SKM-1 (cell line): ENCODE measurements around the gene GFPT2.

Experiments
- DNase-seq: peaks from one replicate; lab custom pipeline; 2025; ENCODE audit not compliant: unreplicated experiment; lab: John Stamatoyannopoulos, UW

Gene GFPT2

GRCh38 chr5:180353048-180353979 is at the start of gene GFPT2:
TSS of gene GFPT2 (minus strand) at chr5:180353336. CDS start at chr5:180353217, 119 bp downstream.
- no peak for DNase-seq

- DNase-seq = no peak
Observed at GRCh38 chr5:180402716-180403115, 49.6 kb upstream of the GFPT2 start.

DNA sequence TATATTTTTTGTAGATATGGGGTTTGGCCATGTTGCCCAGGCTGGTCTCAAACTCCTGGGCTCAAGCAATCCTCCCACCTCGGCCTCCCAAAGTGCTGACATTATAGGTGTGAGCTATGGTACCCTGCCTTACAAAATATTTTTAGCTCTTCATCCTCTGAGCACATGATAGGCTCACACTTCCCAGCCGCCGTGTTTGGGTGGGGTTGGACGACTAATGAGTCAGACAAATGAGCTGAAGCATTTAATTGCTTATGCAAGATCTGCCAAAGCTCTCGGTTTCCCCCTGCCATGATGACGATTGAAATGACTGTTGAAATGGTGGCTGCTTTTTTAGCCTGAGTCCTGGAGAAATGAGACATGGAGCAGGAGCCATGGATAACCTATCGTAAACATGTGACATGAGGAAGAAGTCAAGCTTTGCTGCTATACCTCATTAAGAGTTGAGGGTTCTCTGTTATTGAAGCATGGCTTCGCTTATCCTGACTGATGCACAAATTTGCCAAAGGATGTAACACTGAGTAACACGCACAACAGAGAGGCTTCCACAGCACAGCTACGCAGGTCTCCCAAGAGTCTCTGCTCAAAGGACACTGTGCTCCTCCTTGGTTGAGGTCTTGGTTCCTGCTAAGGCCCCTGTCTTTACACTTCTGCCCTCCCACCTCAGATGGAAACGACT is 48.2 kb upstream of the GFPT2 start:
- DNase-seq = no peak

- DNase-seq = no peak
Observed at GRCh38 chr5:180400416-180400815, 47.3 kb upstream of the GFPT2 start.

DNA sequence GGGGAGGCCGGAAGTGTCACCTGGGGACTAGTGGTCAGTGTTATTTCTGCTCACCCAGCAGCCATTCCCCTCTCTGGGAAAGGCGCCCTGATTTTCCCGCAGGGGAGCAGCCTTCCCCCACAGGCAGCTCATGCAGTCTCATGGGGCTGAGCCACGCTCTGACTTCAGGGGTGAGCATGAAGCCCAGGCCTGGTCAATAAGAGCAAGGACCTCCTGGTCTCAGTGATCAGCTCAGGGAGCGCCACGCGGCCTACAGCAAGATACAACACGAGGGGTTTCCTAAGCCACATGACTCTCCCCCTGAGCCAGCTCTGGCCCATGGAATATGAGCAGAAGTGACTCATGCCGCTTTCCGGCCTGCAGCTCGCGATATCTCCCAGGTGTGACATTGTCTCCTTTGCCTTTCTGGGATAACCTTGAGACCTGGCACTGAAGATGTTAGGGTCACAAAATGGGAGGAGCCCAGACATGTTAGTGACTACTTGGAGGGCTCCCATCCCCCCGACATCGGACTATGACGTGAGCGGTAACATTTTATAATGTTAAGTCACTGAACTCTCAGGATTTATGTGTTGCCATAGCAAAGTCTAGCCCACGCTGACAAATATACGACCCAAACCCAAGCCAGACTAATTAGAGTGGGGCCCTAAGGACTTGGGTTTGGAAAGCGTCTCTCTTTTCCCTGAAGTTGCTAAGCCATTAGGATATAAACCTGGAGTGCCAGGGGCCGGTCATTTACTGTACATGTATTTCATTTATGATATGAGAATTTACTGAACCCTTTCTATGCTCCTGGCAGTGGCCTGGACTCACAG is 46.5 kb upstream of the GFPT2 start:
- DNase-seq = no peak

- DNase-seq = no peak
Observed at GRCh38 chr5:180396926-180397325, 43.8 kb upstream of the GFPT2 start.

- DNase-seq = no peak
Observed at GRCh38 chr5:180395540-180396274, 42.6 kb upstream of the GFPT2 start.

DNA sequence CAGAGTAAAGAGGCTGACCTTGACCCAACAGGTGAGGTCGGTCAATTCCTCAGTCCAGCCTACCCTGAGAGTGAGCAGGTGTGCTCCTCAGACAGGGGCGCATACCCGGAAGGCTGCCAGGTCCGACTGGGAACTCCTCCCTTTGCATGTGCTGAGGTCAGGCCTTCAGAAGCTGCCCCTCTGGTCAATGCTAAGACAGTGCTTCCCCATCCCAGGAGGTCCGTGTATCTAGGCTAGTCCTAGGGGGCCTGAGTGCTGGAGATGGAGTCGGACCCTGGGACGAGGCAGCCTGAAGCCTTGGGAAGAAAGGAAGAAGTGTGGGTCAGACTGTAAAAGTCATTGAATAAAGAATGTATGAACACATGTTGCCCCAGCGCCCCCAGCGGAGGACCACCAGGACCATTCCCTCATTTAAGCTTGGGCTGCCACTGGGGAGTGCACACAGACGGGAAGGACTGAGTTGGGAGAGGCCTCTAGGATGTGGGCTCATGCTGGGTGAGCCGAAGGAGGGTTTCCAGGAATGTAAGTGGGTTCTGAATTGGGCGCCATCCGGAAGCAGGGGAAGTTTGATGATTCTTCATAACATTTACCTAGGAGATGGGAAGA is 41.0 kb upstream of the GFPT2 start:
- DNase-seq = no peak

- DNase-seq = no peak
Observed at GRCh38 chr5:180391276-180391675, 38.1 kb upstream of the GFPT2 start.

- no peak for DNase-seq
Observed at GRCh38 chr5:180390441-180391190, 37.5 kb upstream of the GFPT2 start.

GRCh38 chr5:180389252-180390101 is 36.3 kb upstream of the GFPT2 start:
- DNase-seq = no peak

- DNase-seq = no peak
Observed at GRCh38 chr5:180387798-180388197, 34.7 kb upstream of the GFPT2 start.

GRCh38 chr5:180382926-180383325 is 29.8 kb upstream of the GFPT2 start:
- no peak for DNase-seq

DNA sequence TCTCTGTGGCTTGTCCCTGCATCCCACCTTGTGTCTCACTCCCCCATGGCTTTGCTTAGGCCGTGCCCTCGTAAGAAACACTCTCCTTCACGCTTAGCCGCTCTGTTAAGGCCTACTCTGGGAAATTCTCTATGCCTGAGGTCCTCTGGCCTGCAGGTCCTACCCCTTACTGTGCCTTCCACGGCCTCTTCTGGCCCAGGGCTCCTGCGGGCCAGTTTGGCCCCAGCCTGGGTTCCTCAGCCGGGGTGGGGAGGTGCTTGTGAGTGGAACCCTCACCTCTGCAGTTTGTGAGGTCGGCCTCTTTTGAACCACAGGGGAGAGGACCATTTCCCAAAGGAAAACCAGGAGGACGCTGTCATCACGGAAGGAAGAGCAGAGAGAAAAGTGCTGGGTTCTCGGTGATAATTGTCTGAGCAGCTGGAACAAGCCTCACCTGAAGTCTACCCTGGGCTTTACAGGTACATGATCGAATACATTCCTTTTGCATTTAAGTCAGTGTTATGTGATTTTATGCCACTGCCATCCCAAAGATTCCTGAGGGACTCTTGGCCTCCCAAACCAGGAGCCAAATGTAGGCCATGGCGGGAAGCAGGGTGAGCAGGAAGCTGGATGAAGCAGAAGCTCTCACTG is 28.8 kb upstream of the GFPT2 start:
- no peak for DNase-seq

DNA sequence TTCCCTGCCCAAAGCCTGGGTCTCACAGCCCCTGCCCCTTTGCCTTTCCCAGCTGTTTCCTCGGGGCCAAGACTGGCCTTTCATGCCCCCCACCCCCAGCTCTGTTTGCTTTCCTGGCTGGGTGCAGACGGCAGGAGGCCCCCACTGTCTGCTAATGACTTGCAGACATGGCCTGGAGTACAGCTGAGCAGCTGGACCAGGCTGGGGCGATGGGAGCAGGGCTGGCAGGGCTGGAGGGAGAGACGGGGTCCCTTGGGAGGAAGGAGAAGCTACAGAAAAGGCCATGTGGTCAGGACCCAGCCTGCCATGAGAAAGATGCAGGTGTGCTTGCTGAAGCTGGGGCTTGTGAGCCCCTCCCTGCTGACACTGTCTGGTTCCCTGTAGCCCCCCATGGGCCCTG is 28.3 kb upstream of the GFPT2 start:
- DNase-seq = no peak

- no peak for DNase-seq
Observed at GRCh38 chr5:180380856-180381255, 27.7 kb upstream of the GFPT2 start.

DNA sequence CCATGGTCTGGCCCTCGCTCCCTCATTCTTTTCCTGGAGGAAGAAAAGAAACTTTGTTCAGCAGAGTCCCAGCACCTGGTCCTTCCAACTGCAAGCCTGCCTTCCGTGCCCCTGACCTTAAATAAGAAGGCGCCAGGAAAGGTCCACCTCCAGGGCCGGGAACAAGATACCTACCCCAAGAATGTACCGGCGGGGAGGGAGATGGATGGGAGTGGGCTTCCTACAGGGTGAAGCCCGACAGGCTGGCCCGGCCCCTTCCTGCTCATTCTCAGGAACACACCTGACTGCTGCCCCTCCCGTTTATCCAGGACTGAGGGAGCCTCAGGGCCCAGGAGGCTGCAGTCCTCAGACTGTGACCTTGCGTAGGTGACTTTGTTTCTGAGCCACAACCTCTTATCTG is 27.3 kb upstream of the GFPT2 start:
- DNase-seq = no peak

- DNase-seq = no peak
Observed at GRCh38 chr5:180379355-180380070, 26.4 kb upstream of the GFPT2 start.
